ENCODE measurements around the gene OR10A3. TPM values are rescaled to one million over a fixed set of nuclear protein-coding genes. Genes with fewer than 3 reads are reported as not detected.

The OR10A3 gene
- polyA plus RNA-seq, 3 donors: not detected

- no peaks in the 10 kb centered on the region for H4K20me1 ChIP-seq (ENCODE audit: insufficient read depth, low read length)
- Mint-ChIP-seq H3K27me3 (ENCODE audit: low read depth in 3 of 3) (peaks cover 0 to 5% (median 3%) of the 10 kb centered on the region in 3 donors), H3K27ac (no peak overlapping the region), H3K9me3 (peaks cover 0 to 2% (median 0%) of the 10 kb centered on the region in 7 donors), H3K4me1 (no peaks in the 10 kb centered on the region), H3K4me3 (no peak overlapping the region), H3K36me3 (no peaks in the 10 kb centered on the region)
- H3K79me2 ChIP-seq (ENCODE audit: insufficient read depth, low read length): no peaks in the 10 kb centered on the region
- H3K9me3 ChIP-seq (replicated peaks in 1 of 2; ENCODE audit: control insufficient read depth in 1 of 2, insufficient read depth in 1 of 2, low read length in 2 of 2): no peaks in the 10 kb centered on the region
- H3K27ac ChIP-seq (ENCODE audit: low read depth in 1 of 2, low read length in 2 of 2): no peak overlapping the region
- H3K9ac ChIP-seq (ENCODE audit: insufficient read depth, low read length, poor library complexity, severe bottlenecking): no peak overlapping the region
- no peak for DNase-seq
- no peaks in the 10 kb centered on the region for H3K36me3 ChIP-seq (replicated peaks in 1 of 2; ENCODE audit: control insufficient read depth in 1 of 2, insufficient read depth in 2 of 2, low read length in 2 of 2)
- TF ChIP-seq CTCF (IDR thresholded peaks at IDR 0.05): no peak
- H3K4me2 ChIP-seq (replicated peaks; ENCODE audit: extremely low read depth, low read length, poor library complexity, severe bottlenecking): no peak overlapping the region
- intact Hi-C loops (cut with micrococcal nuclease): no loop called here
- no peak overlapping the region for H2AFZ ChIP-seq (ENCODE audit: insufficient read depth, low read depth, low read length, poor library complexity, severe bottlenecking)
- no peaks in the 10 kb centered on the region for H3K4me1 ChIP-seq (ENCODE audit: control insufficient read depth in 1 of 2, insufficient read depth in 2 of 2, low read length in 2 of 2)
- no peak overlapping the region for H3K4me3 ChIP-seq (replicated peaks in 1 of 3; ENCODE audit: low read depth in 2 of 3, low read length in 3 of 3)
- H3K27me3 ChIP-seq (ENCODE audit: control insufficient read depth in 2 of 2, insufficient read depth in 2 of 2, low read length in 2 of 2): no peaks in the 10 kb centered on the region
These were observed 30.5 kb downstream of the OR10A3 start for GRCh38 chr11:7911011-7911410.

GRCh38 chr11:7910286-7910788 lies 31.2 kb downstream of the OR10A3 start:
- TF ChIP-seq CTCF (IDR thresholded peaks at IDR 0.05): no peak
- WGBS (ENCODE audit: insufficient coverage): 54% methylated on average over 2 of the region's 2 CpGs
- Mint-ChIP-seq H3K4me3 (no peak overlapping the region), H3K9me3 (peaks cover 0 to 2% (median 0%) of the 10 kb centered on the region in 7 donors), H3K4me1 (no peaks in the 10 kb centered on the region), H3K27me3 (ENCODE audit: low read depth in 3 of 3) (peaks cover 0 to 5% (median 3%) of the 10 kb centered on the region in 3 donors), H3K36me3 (no peaks in the 10 kb centered on the region), H3K27ac (no peak overlapping the region)
- intact Hi-C loops (cut with micrococcal nuclease): no loop called here
- Histone ChIP-seq H3K4me2 (replicated peaks; ENCODE audit: extremely low read depth, low read length, poor library complexity, severe bottlenecking) (no peak overlapping the region), H3K9me3 (replicated peaks in 1 of 2; ENCODE audit: control insufficient read depth in 1 of 2, insufficient read depth in 1 of 2, low read length in 2 of 2) (no peaks in the 10 kb centered on the region), H4K20me1 (ENCODE audit: insufficient read depth, low read length) (no peaks in the 10 kb centered on the region), H3K36me3 (replicated peaks in 1 of 2; ENCODE audit: control insufficient read depth in 1 of 2, insufficient read depth in 2 of 2, low read length in 2 of 2) (no peaks in the 10 kb centered on the region), H3K27ac (ENCODE audit: low read depth in 1 of 2, low read length in 2 of 2) (no peak overlapping the region), H3K9ac (ENCODE audit: insufficient read depth, low read length, poor library complexity, severe bottlenecking) (no peak overlapping the region), H3K4me1 (ENCODE audit: control insufficient read depth in 1 of 2, insufficient read depth in 2 of 2, low read length in 2 of 2) (no peaks in the 10 kb centered on the region), H3K4me3 (replicated peaks in 1 of 3; ENCODE audit: low read depth in 2 of 3, low read length in 3 of 3) (no peak overlapping the region), H2AFZ (ENCODE audit: insufficient read depth, low read depth, low read length, poor library complexity, severe bottlenecking) (no peak overlapping the region), H3K79me2 (ENCODE audit: insufficient read depth, low read length) (no peaks in the 10 kb centered on the region), H3K27me3 (ENCODE audit: control insufficient read depth in 2 of 2, insufficient read depth in 2 of 2, low read length in 2 of 2) (no peaks in the 10 kb centered on the region)
- no peak for DNase-seq

All from CD14-positive monocyte (primary cell).